GM06990 (cell line): ENCODE data around the gene STC2.

Experiments used
- DNase-seq: peaks from one replicate; pipeline ENCODE4 v3.0.0-alpha.2; 2011; ENCODE audit not compliant: insufficient read length; ENCODE audit errors: extremely low read depth
- H3K27me3 ChIP-seq: replicated peaks from 2 replicates; pipeline ENCODE4 v1.6.0; 2011; ENCODE audit warnings: low read length; ENCODE audit not compliant: control insufficient read depth, insufficient read depth
- H3K36me3 ChIP-seq: 2 replicates; pipeline ENCODE4 v1.5.1; 2011; ENCODE audit warnings: low read length; ENCODE audit not compliant: control insufficient read depth, insufficient read depth
- H3K4me3 ChIP-seq: replicated peaks from 2 replicates; pipeline ENCODE4 v1.5.1; 2011; ENCODE audit warnings: low read depth, mild to moderate bottlenecking, control low read depth, low read length
- CTCF ChIP-seq: IDR thresholded peaks from 2 replicates; pipeline ENCODE4 v1.5.1; 2011; ENCODE audit warnings: low read length, control low read depth, mild to moderate bottlenecking, inconsistent platforms; ENCODE audit not compliant: insufficient read depth, poor library complexity, severe bottlenecking

Gene STC2

GRCh38 chr5:173302546-173303155 is 25.6 kb downstream of the STC2 start:
- no peaks in the 10 kb centered on the region; the same call in 1 of the 2 replicates for H3K27me3 ChIP-seq
- DNase-seq = no peak
- H3K4me3 ChIP-seq = no peak overlapping the region
- TF ChIP-seq CTCF = no peak
- no peaks in the 10 kb centered on the region for H3K36me3 ChIP-seq

DNA sequence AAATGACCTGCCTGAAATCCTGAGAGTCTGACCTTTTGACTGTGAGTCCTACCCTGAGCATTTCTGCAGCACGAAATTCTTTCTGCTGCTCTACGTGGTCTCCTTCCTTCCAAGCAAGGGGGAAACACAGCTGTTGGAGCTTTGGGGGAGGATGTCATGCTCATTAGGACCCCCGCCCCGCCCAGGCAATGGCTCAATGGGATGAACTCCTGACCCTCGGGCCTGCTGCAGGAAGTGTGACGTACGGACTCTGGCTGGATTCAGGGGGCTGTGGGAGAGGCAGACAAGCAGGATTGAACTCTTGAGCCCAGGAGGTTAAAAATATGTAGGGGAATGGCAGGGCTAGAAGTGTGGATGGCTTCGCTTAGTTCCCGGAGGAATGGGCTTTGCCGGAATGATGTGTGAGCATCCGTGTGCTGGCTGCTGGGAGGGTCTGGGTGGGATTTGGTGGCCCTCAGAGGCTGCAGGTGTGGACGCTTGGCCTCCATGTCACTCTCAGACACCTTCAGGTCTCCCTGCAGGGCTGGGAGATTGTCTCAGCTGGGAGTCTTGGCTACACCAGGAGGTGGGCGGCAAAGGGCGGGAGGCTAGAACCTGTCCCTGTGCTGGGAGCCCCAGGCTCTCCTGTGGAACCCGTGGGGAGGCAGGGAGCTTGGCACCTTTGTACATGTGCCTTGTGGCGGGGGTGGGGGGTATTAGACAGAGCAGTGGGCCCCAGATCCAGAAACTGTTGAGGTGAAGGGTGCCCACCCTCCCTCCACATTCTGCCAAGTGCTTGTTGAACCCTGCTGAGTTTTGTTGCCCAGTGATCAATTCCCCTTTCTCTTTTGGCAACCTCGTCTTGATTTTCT is 26.3 kb downstream of the STC2 start:
- H3K4me3 ChIP-seq = no peak overlapping the region
- no peak for TF ChIP-seq CTCF
- H3K36me3 ChIP-seq = no peaks in the 10 kb centered on the region
- no peak for DNase-seq
- H3K27me3 ChIP-seq = no peaks in the 10 kb centered on the region; the same call in 1 of the 2 replicates

DNA sequence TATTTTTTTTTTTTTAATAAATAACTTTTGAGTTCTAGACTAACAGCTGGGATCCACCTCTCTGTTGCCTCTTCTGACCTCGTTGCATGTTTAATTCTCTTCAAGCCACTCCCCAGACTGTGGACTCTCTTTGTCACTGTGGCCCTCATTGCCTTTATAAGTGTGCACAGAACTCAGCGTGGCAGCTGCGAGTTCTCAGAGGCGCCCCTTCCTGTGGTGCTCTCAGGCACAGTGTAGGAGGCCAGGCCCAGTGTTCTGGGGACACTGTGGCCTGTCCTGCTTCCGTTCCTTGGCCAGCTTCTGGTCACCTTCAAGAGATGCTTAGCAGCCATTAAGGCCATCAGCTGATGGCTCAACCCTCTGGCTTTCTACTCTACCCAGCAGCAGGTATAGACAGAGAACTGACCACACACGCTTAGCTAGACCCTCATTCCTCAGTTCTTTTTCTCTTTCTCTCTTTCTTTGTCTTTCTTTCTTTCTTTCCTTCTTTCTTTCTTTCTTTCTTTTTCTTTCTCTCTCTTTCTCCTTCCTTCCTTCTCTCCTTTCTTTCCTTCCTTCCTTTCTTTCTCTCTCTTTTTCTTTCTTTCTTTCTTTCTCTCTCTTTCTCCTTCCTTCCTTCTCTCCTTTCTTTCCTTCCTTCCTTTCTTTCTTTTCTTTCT is 27.7 kb downstream of the STC2 start:
- H3K4me3 ChIP-seq = no peak overlapping the region
- H3K36me3 ChIP-seq = no peaks in the 10 kb centered on the region
- no peak for DNase-seq
- TF ChIP-seq CTCF = no peak
- H3K27me3 ChIP-seq = no peaks in the 10 kb centered on the region; the same call in 1 of the 2 replicates

GRCh38 chr5:173299820-173300219 is 28.4 kb downstream of the STC2 start:
- no peak for TF ChIP-seq CTCF
- H3K27me3 ChIP-seq = no peaks in the 10 kb centered on the region; the same call in 1 of the 2 replicates
- no peak for DNase-seq
- no peak overlapping the region for H3K4me3 ChIP-seq
- no peaks in the 10 kb centered on the region for H3K36me3 ChIP-seq

DNA sequence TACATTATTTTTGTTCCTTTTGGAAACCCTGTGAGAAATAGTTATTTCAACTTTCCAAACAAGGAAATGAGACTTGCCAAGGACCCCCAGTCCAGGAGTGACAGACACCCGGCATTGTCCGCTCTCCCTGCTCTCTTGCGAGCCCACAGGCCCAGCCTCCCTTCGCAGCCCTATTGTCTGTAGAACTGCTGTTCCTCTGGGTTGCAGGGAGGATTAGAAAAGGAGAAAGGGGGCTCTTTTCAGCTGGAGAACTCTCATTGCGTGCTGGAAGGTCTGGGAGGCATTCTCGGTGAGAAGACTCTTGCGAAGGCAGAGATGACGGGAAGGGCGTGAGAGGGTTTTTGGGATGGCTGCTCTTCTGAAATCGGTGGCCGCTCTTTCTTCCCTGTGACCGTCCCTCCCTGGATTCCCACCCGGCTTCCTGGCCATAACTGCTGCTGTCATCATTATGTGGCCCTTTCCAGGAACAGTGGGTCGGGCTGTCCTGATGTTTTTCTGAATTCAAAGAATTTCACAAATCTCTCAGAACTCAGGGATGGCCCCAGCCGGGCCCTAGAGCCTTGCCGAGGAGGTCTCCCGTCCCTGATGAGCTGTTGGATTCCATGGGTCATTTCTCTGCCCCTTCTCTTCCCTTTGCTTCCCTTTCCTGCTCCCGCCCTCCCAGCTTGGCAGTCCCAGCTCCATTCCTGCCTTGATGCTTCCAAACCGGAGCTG is 29.8 kb downstream of the STC2 start:
- TF ChIP-seq CTCF = no peak
- Histone ChIP-seq H3K4me3 (no peak overlapping the region), H3K27me3 (no peaks in the 10 kb centered on the region; the same call in 1 of the 2 replicates), H3K36me3 (no peaks in the 10 kb centered on the region)
- no peak for DNase-seq
